ENCODE measurements around the gene DENND10. TPM values are rescaled to one million over a fixed set of nuclear protein-coding genes. Genes with fewer than 3 reads are reported as not detected.
"Not testable (repeated sequence)": the region's sequence is repeated elsewhere in the genome, so short reads cannot be mapped to it uniquely, and the experiment has no call there.

DENND10 gene
- polyA plus RNA-seq, 1 donor from 2014 or later, result 24.7 TPM

GRCh38 chr10:119162452-119163092 lies 58.7 kb downstream of the DENND10 start:
- H3K27me3 Mint-ChIP-seq, result no peaks in the 10 kb centered on the region
- peaks cover 11% of the 10 kb centered on the region for H3K36me3 Mint-ChIP-seq
- H3K27ac Mint-ChIP-seq, result peak overlapping the region in 2 of 3 donors; percentile 72 to 77
- H3K4me3 Mint-ChIP-seq, result peak overlapping the region in 2 of 4 donors; percentile 9 to 22
- H3K4me1 Mint-ChIP-seq, result peaks cover 10 to 22% (median 10%) of the 10 kb centered on the region in 3 donors
- H3K9me3 Mint-ChIP-seq, result no peaks in the 10 kb centered on the region

- Mint-ChIP-seq H3K27me3 (no peaks in the 10 kb centered on the region), H3K4me3 (peak within 1 kb of the TSS; percentile 91 to 96 (median 93)), H3K36me3 (peaks cover 9% of the 10 kb centered on the region), H3K27ac (peak within 1 kb of the TSS; percentile 72 to 98 (median 96)), H3K9me3 (no peaks in the 10 kb centered on the region), H3K4me1 (peaks cover 10 to 22% (median 10%) of the 10 kb centered on the region in 3 donors)
Observed at GRCh38 chr10:119165171-119166117, 61.5 kb downstream of the DENND10 start, which contains the start of gene SFXN4. SFXN4 (minus strand) TSS chr10:119165714; CDS start chr10:119165647, 67 bp downstream.

- no peaks in the 10 kb centered on the region for H3K9me3 Mint-ChIP-seq
Observed at GRCh38 chr10:119166118-119166500, 62.2 kb downstream of the DENND10 start.

GRCh38 chr10:119166564-119166963 lies 62.7 kb downstream of the DENND10 start:
- no peaks in the 10 kb centered on the region for H3K9me3 Mint-ChIP-seq
- H3K27me3 Mint-ChIP-seq, result no peaks in the 10 kb centered on the region
- H3K4me3 Mint-ChIP-seq, result peak overlapping the region; percentile 91 to 96 (median 93)
- H3K4me1 Mint-ChIP-seq, result peaks cover 10 to 22% (median 10%) of the 10 kb centered on the region in 3 donors
- peak overlapping the region; percentile 72 to 98 (median 96) for H3K27ac Mint-ChIP-seq
- H3K36me3 Mint-ChIP-seq, result peaks cover 7% of the 10 kb centered on the region

More at GRCh38 chr10:119166118-119166500, 62.2 kb downstream of the DENND10 start:
- peaks cover 7% of the 10 kb centered on the region for H3K36me3 Mint-ChIP-seq
- H3K27ac Mint-ChIP-seq, result peak overlapping the region; percentile 72 to 98 (median 96)
- peaks cover 10 to 22% (median 10%) of the 10 kb centered on the region in 3 donors for H3K4me1 Mint-ChIP-seq
- H3K4me3 Mint-ChIP-seq, result peak overlapping the region; percentile 91 to 96 (median 93)
- no peaks in the 10 kb centered on the region for H3K27me3 Mint-ChIP-seq

- Mint-ChIP-seq H3K27ac (peak overlapping the region in 2 of 3 donors; percentile 72 to 96), H3K4me3 (peak overlapping the region in 3 of 4 donors; percentile 91 to 96 (median 95)), H3K27me3 (no peaks in the 10 kb centered on the region), H3K9me3 (no peaks in the 10 kb centered on the region), H3K4me1 (peaks cover 10 to 22% (median 10%) of the 10 kb centered on the region in 3 donors), H3K36me3 (peaks cover 5% of the 10 kb centered on the region)
Observed at GRCh38 chr10:119167041-119167440, 63.1 kb downstream of the DENND10 start.

GRCh38 chr10:119174109-119174508 lies 70.2 kb downstream of the DENND10 start:
- Mint-ChIP-seq H3K4me3 (no peak overlapping the region), H3K27ac (no peak overlapping the region), H3K27me3 (no peaks in the 10 kb centered on the region), H3K36me3 (peaks cover 4% of the 10 kb centered on the region), H3K4me1 (peaks cover 10 to 24% (median 13%) of the 10 kb centered on the region in 3 donors), H3K9me3 (no peaks in the 10 kb centered on the region)

GRCh38 chr10:119176166-119176565 lies 72.3 kb downstream of the DENND10 start:
- peaks cover 2% of the 10 kb centered on the region for H3K36me3 Mint-ChIP-seq
- H3K4me1 Mint-ChIP-seq, result peaks cover 10 to 24% (median 13%) of the 10 kb centered on the region in 3 donors
- no peaks in the 10 kb centered on the region for H3K27me3 Mint-ChIP-seq
- H3K4me3 Mint-ChIP-seq, result peak overlapping the region in 3 of 4 donors; percentile 23 to 96 (median 35)
- H3K9me3 Mint-ChIP-seq, result no peaks in the 10 kb centered on the region
- H3K27ac Mint-ChIP-seq, result peak overlapping the region in 1 of 3 donors; percentile 33

- no peaks in the 10 kb centered on the region for H3K27me3 Mint-ChIP-seq
- H3K4me3 Mint-ChIP-seq, result peak overlapping the region; percentile 95 to 98 (median 96)
- H3K4me1 Mint-ChIP-seq, result peaks cover 10 to 24% (median 13%) of the 10 kb centered on the region in 3 donors
- peak overlapping the region; percentile 93 to 95 (median 94) for H3K27ac Mint-ChIP-seq
- H3K9me3 Mint-ChIP-seq, result no peaks in the 10 kb centered on the region
- peaks cover 2% of the 10 kb centered on the region for H3K36me3 Mint-ChIP-seq
Observed at GRCh38 chr10:119177708-119178371, 73.9 kb downstream of the DENND10 start.

GRCh38 chr10:119178372-119179119 lies 74.6 kb downstream of the DENND10 start, which contains the start of gene PRDX3:
PRDX3 (minus strand) TSS chr10:119178812; CDS start chr10:119178790, 22 bp downstream.
- no peaks in the 10 kb centered on the region for H3K27me3 Mint-ChIP-seq
- peaks cover 10 to 24% (median 13%) of the 10 kb centered on the region in 3 donors for H3K4me1 Mint-ChIP-seq
- no peaks in the 10 kb centered on the region for H3K9me3 Mint-ChIP-seq
- H3K27ac Mint-ChIP-seq, result peak within 1 kb of the TSS; percentile 93 to 95 (median 94)
- H3K4me3 Mint-ChIP-seq, result peak within 1 kb of the TSS; percentile 95 to 98 (median 96)
- peaks cover 2% of the 10 kb centered on the region for H3K36me3 Mint-ChIP-seq

- not testable (repeated sequence) for H3K36me3 Mint-ChIP-seq, H3K9me3 Mint-ChIP-seq, H3K27me3 Mint-ChIP-seq, H3K4me3 Mint-ChIP-seq
- H3K4me1 Mint-ChIP-seq, result peaks cover 3 to 19% (median 7%) of the 10 kb centered on the region in 3 donors
- H3K27ac Mint-ChIP-seq, result peak overlapping the region in 1 of 3 donors; percentile 80
Observed at GRCh38 chr10:119180850-119181400, 77.0 kb downstream of the DENND10 start.

- H3K27me3 Mint-ChIP-seq, result no peaks in the 10 kb centered on the region
- H3K4me3 Mint-ChIP-seq, result peak overlapping the region in 1 of 4 donors; percentile 61
- H3K27ac Mint-ChIP-seq, result no peak overlapping the region
- H3K9me3 Mint-ChIP-seq, result no peaks in the 10 kb centered on the region
- peaks cover 0 to 2% (median 0%) of the 10 kb centered on the region in 3 donors for H3K4me1 Mint-ChIP-seq
- H3K36me3 Mint-ChIP-seq, result no peaks in the 10 kb centered on the region
Observed at GRCh38 chr10:119183664-119184412, 79.9 kb downstream of the DENND10 start.
